ENCODE results near the gene LMF2. TPM values are rescaled to one million over a fixed set of nuclear protein-coding genes. Genes with fewer than 3 reads are reported as not detected.

LMF2 gene
- total and polyA plus RNA-seq, 2 of the 4 experiments (the other 2 are of a cell fraction): 16.8 to 82.6 TPM

- ATAC-seq (ENCODE audit: low read depth): no peak
- H3K4ac ChIP-seq (ENCODE audit: low read depth, low read length): no peak overlapping the region
- no peak overlapping the region for H3K4me2 ChIP-seq (ENCODE audit: low read depth, low read length)
- H3K36me3 ChIP-seq (ENCODE audit: control insufficient read depth, insufficient read depth, low read length): no peaks in the 10 kb centered on the region
- H3K4me1 ChIP-seq (ENCODE audit: control insufficient read depth, insufficient read depth, low read length): peaks cover 19% of the 10 kb centered on the region
- no peak overlapping the region for H2BK15ac ChIP-seq (ENCODE audit: low read depth, low read length)
- dilution Hi-C loops (cut with HindIII; ENCODE audit: low sequenced_read_pairs, unreplicated experiment): no loop called here
- CTCF ChIA-PET: interaction anchor here (0.6 kb wide), 1 partner anchor 372 kb away, joined by 3 read pairs; no protein-coding TSS in a partner anchor
- no peak overlapping the region for H2AFZ ChIP-seq (replicated peaks; ENCODE audit: low read length, poor library complexity)
- peaks cover 3% of the 10 kb centered on the region; the same call in 1 of the 2 replicates for H3K27me3 ChIP-seq (ENCODE audit: control insufficient read depth, insufficient read depth, low read length)
- no CpG with 5 or more reads among the region's 3 CpGs for WGBS, 2 experiments (ENCODE audit: extremely low coverage in 2 of 2, insufficient read length in 1 of 2)
- no TSS peak for BruUV-seq (replicated peaks)
- no peak overlapping the region for H2BK20ac ChIP-seq (ENCODE audit: low read depth, low read length)
- H3K9me3 ChIP-seq (ENCODE audit: control insufficient read depth, insufficient read depth, low read length): no peaks in the 10 kb centered on the region
- no peaks in the 10 kb centered on the region for H4K20me1 ChIP-seq (ENCODE audit: insufficient read depth, low read length)
- peaks cover 4% of the 10 kb centered on the region for H3K9me1 ChIP-seq (ENCODE audit: insufficient read depth, low read length)
- intact Hi-C loops (cut with micrococcal nuclease): no loop called here
- no peak overlapping the region for H2BK120ac ChIP-seq (ENCODE audit: low read depth, low read length)
- no peak overlapping the region for H3K18ac ChIP-seq (ENCODE audit: low read depth, low read length)
- no peak overlapping the region for H3K9ac ChIP-seq (ENCODE audit: low read depth, low read length)
- no peaks in the 10 kb centered on the region for H3K79me1 ChIP-seq (ENCODE audit: low read depth in 1 of 2, low read length in 2 of 2)
- H4K91ac ChIP-seq (ENCODE audit: insufficient read depth, low read depth, low read length): no peak overlapping the region
- no peak overlapping the region for H3K56ac ChIP-seq (ENCODE audit: extremely low read depth, insufficient read depth, low read length)
- H4K8ac ChIP-seq (ENCODE audit: low read depth in 2 of 2, low read length in 2 of 2): no peak overlapping the region
- TF ChIP-seq NFE2L2 (IDR thresholded peaks at IDR 0.05; ENCODE audit: low read depth, low read length): no peak
- no peak for TF ChIP-seq SMC3 (IDR thresholded peaks at IDR 0.05; ENCODE audit: low read depth, low read length)
- no peak overlapping the region for H3K23ac ChIP-seq (ENCODE audit: low read depth, low read length)
- POLR2A ChIA-PET (ENCODE audit: unreplicated experiment): no interaction called here
- H3K14ac ChIP-seq (replicated peaks; ENCODE audit: low read depth, low read length): no peak overlapping the region
- no peak overlapping the region for H2AK5ac ChIP-seq (ENCODE audit: low read depth, low read length)
- no peak overlapping the region for H3K27ac ChIP-seq (ENCODE audit: insufficient read depth, low read length)
- no peak overlapping the region for H3K4me3 ChIP-seq (ENCODE audit: insufficient read depth, low read depth, low read length)
- no peak overlapping the region for H2AK9ac ChIP-seq (replicated peaks; ENCODE audit: low read depth, low read length, poor library complexity)
- no peak for DNase-seq
- in situ Hi-C loops (cut with MboI; ENCODE audit: low sequenced_read_pairs): no loop called here
- no peak overlapping the region for H4K5ac ChIP-seq (ENCODE audit: low read depth, low read length)
- H2BK5ac ChIP-seq (ENCODE audit: low read depth, low read length, poor library complexity, severe bottlenecking): no peak overlapping the region
These were observed 28.7 kb upstream of the LMF2 start for GRCh38 chr22:50536226-50536625.

Measured in IMR-90 (cell line).